ENCODE measurements around the gene PICK1.
"Not testable (repeated sequence)": the region's sequence is repeated elsewhere in the genome, so short reads cannot be mapped to it uniquely, and the experiment has no call there.

PICK1 gene

DNA sequence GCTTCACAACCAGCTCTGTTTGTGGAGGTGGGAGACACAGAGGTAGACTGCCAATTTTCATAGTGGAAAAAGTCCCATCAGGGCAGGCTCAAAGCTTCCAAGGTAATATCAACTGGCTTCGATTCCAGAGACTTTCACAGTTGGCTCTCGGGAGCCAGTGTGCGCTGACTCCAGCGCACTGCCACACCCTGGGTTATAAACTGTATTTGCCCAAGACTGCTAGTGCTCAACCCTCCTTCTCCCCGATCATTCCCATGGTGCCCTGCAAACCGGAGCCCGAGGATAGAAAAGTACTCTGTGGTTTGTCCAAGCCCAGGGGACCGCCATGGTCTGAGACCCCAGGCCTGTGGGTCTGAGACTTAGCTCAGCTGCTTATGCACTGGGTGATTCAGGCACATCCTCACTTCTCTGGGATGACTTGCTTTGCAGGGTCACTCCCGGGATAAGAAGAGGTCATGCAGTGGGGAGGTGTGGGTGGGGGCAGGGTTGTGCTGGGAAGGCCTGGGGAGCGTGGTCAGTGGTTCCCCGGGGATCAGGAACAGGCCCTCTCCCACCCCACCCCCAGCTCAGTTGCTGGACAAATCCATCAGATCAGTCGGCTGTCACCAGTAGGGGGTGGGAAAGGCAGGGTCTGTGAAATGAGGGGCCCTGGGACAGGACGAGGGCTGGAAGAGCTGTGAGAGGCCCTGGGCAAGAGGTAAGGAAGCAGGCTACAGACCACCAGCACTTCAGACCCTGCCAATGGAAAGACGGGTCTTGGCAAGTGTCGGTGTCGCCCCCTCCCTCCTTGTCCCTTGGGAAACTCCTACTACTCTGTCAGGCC is 26.7 kb upstream of the PICK1 start:
- no peak for DNase-seq

DNA sequence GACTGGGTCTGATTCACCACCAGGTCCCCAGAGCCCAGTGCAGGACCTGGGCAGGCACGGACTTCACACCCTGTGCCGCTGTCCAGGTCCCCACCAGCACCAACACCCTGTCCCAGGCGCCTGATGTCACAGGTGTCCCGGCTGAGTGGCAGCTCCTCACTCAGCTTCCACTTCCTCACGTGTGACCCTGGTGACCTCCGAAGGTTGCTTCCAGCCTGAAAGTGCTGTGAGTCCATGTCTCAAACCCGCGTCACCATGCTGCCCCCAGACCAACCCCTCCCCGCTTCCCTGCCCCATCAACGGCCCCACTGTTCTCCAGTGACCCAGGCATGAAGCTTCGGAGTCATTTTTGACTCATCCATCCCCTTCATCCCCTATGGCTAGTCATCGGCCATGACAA is 25.7 kb upstream of the PICK1 start:
- DNase-seq, result no peak

DNA sequence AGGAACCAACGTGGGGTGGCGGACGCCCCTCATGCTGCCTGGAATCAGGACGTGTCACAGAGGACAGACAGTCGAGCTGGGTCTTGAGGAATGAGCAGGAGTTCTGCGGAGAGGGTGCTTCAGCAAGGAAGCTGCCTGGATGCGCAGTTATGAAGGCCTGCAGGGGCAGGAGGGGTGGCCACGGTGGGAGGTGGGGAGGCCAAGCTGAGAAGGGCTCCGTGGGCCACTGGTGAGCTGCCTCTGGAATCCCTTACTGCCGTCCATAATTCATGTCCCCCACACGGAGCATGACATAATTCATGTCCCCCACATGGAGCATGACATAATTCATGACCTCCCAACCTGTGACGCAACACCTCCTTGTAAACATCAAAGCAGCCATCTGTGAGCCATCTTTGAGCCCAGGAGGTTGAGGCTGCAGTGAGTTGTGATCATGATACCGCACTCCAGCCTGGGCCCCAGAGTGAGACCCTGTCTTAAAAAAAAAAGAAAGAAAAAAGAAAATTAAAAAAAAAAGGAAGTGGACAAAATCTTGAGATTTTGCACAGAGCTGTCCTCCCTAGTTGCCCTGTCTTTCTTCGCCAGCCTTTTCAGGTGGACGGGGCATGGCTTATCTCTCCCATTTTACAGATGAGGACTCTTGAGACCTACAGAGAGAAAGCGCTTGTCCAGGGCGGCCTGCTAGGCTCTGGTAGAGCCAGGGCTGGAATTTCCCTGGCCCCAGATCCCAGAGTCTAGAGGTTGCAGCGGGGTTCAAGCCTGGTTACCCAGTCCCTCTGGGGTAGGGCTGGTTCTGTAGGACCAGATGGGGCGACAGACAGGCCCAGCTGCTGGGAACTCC is 24.3 kb upstream of the PICK1 start:
- DNase-seq, result no peak

GRCh38 chr22:38033522-38034277 is 23.5 kb upstream of the PICK1 start:
- no peak for DNase-seq

- no peak for DNase-seq
Measured at GRCh38 chr22:38034278-38034882, 22.8 kb upstream of the PICK1 start.

DNA sequence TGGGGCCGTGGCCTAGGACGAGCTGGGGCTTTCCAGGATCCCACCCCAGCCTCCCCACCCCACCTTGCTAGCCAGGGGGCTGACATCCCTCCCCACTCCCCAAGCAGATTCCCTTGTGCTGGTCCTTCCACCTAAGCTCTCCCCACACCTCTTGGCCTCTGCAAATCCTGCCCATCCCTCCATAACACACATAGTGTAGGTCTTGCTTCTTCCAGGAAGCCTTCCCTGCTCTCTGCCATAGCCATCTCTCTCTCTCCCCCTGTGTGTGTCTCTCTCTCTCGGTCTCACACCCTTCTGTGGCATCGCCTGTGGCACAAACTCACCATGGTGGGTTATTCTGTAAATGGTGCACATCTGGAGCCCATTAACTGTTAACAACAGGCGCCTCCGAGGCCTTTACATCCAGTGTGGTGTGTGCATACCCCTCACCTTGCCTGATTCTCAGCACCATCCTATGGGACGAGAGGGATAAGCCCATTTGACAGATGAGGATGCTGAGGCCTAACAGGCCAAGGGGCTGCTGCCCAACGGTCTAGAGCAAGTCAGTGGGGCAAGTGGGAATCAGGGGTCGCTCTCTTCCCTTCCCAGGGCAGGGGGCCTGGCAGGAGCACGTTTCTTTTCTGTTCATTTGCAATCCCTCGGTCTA is 22.2 kb upstream of the PICK1 start:
- no peak for DNase-seq

DNA sequence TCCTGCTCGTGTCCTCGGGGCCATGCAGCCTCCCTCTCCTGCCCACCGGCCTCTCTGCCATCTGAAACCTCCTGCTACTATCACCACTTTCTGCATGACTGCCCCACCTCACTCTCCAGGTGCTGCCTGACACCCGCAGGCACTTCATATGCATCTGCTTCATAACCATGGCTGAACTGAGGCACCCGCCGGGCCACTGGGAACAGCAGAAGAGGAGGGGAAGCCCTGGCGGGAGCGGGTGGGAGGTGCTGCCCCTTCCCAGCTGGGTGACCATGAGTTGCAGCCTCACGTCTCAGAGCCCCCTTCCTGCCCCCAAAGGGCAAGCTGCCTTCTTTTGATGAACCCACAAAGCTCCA is 21.7 kb upstream of the PICK1 start:
- no peak for DNase-seq

DNA sequence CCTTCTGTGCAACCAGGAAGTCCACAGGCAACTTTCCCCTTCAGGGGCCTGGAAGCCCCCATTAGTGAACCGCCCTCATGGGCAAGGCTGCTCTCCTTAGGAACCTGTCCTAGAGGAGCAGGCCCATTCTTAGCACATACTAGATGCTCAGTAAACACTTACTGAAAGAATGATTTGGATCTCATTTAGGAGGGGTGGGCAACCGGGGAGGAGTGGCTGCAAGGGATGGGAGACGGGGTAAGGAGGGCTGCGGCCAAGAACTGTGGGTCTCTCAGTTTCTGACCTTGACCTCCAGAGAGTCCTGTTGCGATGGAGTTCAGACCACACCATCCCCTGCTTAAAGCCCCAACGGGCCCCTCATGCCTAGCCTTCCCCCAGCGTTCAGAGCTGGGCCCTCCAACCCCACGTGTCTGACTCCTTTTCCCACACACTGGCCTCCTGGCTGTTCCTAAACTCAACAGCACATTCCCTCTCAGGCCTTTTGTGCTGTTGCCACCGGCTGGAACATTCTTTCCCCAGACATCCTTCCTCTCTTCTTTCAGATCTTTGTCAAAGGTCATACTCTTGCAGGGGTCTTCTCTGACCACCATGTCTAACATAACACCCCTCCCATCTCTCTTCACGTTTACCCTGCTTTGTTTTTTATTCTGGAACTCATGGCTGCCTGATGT is 20.7 kb upstream of the PICK1 start:
- no peak for DNase-seq

GRCh38 chr22:38037367-38038150 is 19.6 kb upstream of the PICK1 start:
- not testable (repeated sequence) for DNase-seq

DNA sequence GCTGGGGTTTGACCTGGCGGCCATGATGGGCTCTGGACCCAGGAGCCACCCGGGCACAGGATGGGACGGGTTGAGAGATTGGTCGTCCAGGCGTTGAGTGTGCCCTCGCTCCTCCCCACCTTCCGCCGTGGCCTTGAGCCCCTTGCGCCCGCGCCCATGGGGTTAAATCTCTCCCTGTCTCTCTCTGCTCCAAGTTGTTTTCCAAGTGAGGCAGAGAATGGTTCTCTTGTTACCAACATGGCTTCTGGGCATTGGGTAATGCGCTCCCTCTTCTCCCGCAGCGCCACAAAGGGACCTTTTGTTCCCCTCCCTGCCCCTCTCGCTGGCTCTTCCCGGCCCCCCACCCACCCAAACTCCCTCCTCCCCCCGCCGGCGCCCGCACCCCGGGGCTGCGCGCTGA is 18.8 kb upstream of the PICK1 start:
- DNase-seq, result no peak

DNA sequence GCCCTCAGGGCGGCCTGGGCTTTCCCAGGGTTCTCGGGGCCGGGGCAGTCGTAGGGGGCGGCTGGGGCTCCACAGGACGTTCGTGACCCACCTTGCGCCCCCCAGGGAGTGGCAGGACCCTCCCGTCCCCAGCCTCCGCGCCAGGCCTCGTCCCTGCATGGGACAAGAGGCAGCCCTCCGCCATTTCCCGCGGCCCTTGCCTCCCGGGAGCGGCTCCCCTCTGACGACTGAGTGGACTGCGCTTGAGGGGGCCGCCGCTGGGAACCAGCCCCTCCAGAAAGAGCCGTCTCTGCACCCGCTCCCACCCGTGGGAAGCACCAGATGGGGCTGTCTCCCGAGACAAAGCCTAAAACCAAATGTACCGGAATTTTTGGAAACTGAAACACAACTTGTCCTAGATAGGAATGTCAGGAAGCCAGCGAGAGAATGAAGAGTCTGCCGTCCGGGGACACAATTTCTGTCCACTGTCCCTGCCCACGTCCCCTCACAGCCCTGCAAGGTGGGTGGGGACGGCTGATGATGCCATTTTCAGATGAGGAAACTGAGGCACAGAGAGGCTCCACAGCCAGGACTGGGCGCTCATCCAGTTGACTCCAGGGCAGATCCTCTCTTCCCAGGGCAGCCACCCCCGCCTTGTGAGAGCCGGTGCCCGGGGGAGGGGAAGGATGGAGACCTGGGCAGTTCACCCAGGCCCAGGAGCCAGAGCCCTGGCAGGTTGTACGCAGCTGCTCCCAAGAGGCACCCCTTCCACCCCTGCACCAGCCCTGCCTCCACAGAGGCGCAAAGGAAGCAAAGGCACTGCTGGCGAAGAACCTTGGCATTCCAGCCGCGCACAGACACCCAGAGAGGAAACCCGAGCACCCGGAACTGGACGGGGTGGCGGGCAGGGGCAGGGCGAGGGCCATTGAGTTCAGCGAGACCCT is 18.1 kb upstream of the PICK1 start:
- DNase-seq, result no peak

GRCh38 chr22:38040953-38041759 is 16.0 kb upstream of the PICK1 start:
- DNase-seq, result no peak

GRCh38 chr22:38041760-38042487 is 15.3 kb upstream of the PICK1 start:
- DNase-seq, result no peak

DNA sequence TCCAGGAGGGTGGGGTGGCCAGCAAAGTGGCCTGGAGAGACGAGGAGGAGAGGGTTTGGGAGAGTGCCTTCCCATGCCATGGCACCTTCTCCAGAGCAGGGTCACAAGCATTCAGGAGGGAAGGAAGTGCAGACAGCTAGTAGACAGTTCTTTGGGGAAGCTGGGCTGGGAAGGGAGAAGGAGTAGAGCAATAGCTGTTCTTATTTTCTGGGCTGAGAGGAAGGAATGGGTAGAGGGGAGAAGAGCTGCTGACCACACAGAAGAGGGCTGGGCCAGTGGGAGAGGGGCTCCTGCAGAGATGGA is 14.8 kb upstream of the PICK1 start:
- no peak for DNase-seq

- DNase-seq, result no peak
Measured at GRCh38 chr22:38043151-38044039, 13.8 kb upstream of the PICK1 start.

DNA sequence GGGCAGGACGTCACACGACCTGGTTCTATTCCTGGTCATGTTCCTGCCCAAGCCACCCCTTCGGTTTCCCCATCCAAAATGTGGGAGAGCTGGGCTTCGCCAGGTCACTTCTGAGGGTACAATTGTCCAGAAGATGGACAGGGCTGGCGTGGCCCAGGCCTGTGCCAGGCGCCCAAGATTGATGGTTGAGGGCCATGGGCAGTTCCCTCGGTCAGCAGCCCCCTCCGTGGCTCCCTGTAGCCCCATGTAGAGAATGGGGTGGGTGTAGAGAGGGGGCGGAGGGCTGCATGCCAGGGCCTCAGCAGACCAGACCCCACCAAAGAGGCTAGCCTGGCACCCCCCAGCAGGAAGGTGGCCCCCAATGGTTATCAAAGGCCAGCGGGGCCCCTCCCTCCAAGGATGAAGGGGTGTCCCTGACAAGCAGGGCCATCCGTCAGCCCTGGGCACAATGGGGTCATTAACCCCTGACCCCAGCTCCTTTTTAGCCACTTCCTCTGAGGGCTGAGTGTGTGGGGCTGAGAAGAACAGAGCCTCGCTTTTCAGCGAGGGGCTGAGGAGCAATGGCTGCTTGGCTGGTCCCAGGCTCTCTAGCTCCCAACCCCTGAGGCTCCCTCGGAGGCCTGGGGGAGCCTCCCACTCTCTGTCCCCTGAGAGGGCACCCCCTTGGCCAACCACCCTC is 11.0 kb upstream of the PICK1 start:
- DNase-seq, result no peak
